ENCODE data around the gene COX8A.

The COX8A gene

GRCh38 chr11:64019106-64020037 lies 45.0 kb downstream of the COX8A start:
- Histone ChIP-seq H3K4me3 (replicated peaks; ENCODE audit: insufficient read depth, low read length) (no peak overlapping the region), H3K27ac (replicated peaks) (no peak overlapping the region), H3K27me3 (ENCODE audit: insufficient read depth, poor library complexity, severe bottlenecking) (no peaks in the 10 kb centered on the region)
- no peak for DNase-seq (ENCODE audit: low read depth in 1 of 2, low spot score in 1 of 2)
- no peak for TF ChIP-seq SPI1 (IDR thresholded peaks at IDR 0.05; ENCODE audit: borderline replicate concordance, low read depth)
- no peak for TF ChIP-seq GABPA (IDR thresholded peaks at IDR 0.05; ENCODE audit: low read depth)
- no peak for TF ChIP-seq POLR2AphosphoS5 (IDR thresholded peaks at IDR 0.05; ENCODE audit: low read depth)
- TF ChIP-seq CTCF (IDR thresholded peaks at IDR 0.05; ENCODE audit: insufficient read depth, low read length): no peak
- no peak for TF ChIP-seq REST (IDR thresholded peaks at IDR 0.05; ENCODE audit: insufficient replicate concordance, low read depth)

- DNase-seq (ENCODE audit: low read depth in 1 of 2, low spot score in 1 of 2): no peak
- no peak for TF ChIP-seq REST (IDR thresholded peaks at IDR 0.05; ENCODE audit: insufficient replicate concordance, low read depth)
- TF ChIP-seq CTCF (IDR thresholded peaks at IDR 0.05; ENCODE audit: insufficient read depth, low read length): no peak
- TF ChIP-seq SPI1 (IDR thresholded peaks at IDR 0.05; ENCODE audit: borderline replicate concordance, low read depth): no peak
- no peak for TF ChIP-seq POLR2AphosphoS5 (IDR thresholded peaks at IDR 0.05; ENCODE audit: low read depth)
- no peak for TF ChIP-seq GABPA (IDR thresholded peaks at IDR 0.05; ENCODE audit: low read depth)
- H3K27ac ChIP-seq (replicated peaks): no peak overlapping the region
- no peak overlapping the region for H3K4me3 ChIP-seq (replicated peaks; ENCODE audit: insufficient read depth, low read length)
- no peaks in the 10 kb centered on the region for H3K27me3 ChIP-seq (ENCODE audit: insufficient read depth, poor library complexity, severe bottlenecking)
Observed at GRCh38 chr11:64020976-64021756, 46.7 kb downstream of the COX8A start.

- TF ChIP-seq REST (IDR thresholded peaks at IDR 0.05; ENCODE audit: insufficient replicate concordance, low read depth) (no peak), CTCF (IDR thresholded peaks at IDR 0.05; ENCODE audit: insufficient read depth, low read length) (no peak), POLR2AphosphoS5 (IDR thresholded peaks at IDR 0.05; ENCODE audit: low read depth) (no peak), SPI1 (IDR thresholded peaks at IDR 0.05; ENCODE audit: borderline replicate concordance, low read depth) (no peak), GABPA (IDR thresholded peaks at IDR 0.05; ENCODE audit: low read depth) (no peak)
- Histone ChIP-seq H3K4me3 (replicated peaks; ENCODE audit: insufficient read depth, low read length) (no peak overlapping the region), H3K27ac (replicated peaks) (no peak overlapping the region), H3K27me3 (ENCODE audit: insufficient read depth, poor library complexity, severe bottlenecking) (no peaks in the 10 kb centered on the region)
- no peak for DNase-seq (ENCODE audit: low read depth in 1 of 2, low spot score in 1 of 2)
Observed at GRCh38 chr11:64021757-64022093, 47.3 kb downstream of the COX8A start.

Data from HL-60 (cell line).